Measurements from ENCODE around the gene RBFOX2. TPM values are rescaled to one million over a fixed set of nuclear protein-coding genes. Genes with fewer than 3 reads are reported as not detected.

The RBFOX2 gene
- total and polyA plus RNA-seq, 2 donors (not counting 1 experiment from before 2014, with no cell fraction given): not detected

DNA sequence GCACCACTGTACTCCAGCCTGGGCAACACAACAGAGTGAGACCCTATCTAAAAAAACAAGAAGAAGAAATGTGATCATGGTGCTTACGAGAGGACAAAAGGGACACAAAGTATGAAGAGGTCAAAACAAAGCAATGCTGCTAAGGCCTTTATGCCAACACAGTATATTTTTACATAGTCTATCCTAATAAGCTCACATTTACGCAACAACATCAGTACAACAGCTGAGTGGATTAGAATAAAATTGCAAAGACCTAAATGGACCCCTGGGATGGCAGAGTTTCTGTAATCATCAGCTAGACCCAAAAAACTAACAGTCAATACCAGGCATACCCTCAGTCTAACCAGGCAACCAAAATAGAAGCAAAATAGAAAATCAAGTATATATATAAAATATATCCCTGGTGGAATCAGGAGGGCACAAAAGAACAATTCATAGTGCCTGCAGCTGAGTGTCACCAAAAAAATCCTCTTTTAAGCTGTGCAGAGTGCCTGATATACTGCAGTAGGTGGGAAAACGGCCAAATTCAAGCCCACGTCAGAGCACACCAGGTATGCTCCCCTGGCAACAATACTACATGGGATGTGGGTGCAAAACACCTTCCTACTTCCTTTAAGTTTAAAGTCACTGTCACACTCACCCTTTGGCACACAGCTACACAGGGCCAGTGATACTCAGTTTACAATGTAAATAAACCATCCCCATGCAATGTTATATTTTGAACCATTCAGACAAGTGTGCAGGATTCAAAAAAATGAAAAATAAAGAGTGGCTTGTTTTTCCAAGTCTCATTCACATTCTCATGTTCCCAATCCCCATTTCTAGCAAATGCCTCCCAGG, 57.8 kb downstream of the RBFOX2 start:
- no peaks in the 10 kb centered on the region for H4K20me1 ChIP-seq (ENCODE audit: control insufficient read depth, insufficient read depth, low read length, poor library complexity, severe bottlenecking)
- CTCF ChIA-PET: no interaction called here
- DNase-seq (no peak), ATAC-seq (ENCODE audit: low read depth) (no peak)
- no peak overlapping the region for H3K4me3 ChIP-seq (ENCODE audit: control extremely low read depth in 1 of 5, extremely low read depth in 1 of 5, insufficient read depth in 1 of 5, low read depth in 2 of 5, low read length in 4 of 5)
- H3K27me3 Mint-ChIP-seq: peaks cover 28% of the 10 kb centered on the region
- H3K4me1 Mint-ChIP-seq: peaks cover 2% of the 10 kb centered on the region
- no peak overlapping the region for H2AFZ ChIP-seq (ENCODE audit: insufficient read depth, low read depth, low read length, poor library complexity, severe bottlenecking)
- no peak overlapping the region for H3K27ac Mint-ChIP-seq
- H3K9me3 Mint-ChIP-seq (ENCODE audit: insufficient read depth): no peaks in the 10 kb centered on the region
- peaks cover 0 to 3% (median 2%) of the 10 kb centered on the region in 4 experiments for H3K27me3 ChIP-seq (replicated peaks in 1 of 4; ENCODE audit: control extremely low read depth in 1 of 4, control insufficient read depth in 3 of 4, insufficient read depth in 4 of 4, low read length in 3 of 4)
- WGBS (ENCODE audit: insufficient coverage): 100% methylated on average over 1 of the region's 4 CpGs
- no peaks in the 10 kb centered on the region for H3K4me1 ChIP-seq (ENCODE audit: control insufficient read depth in 2 of 2, insufficient read depth in 2 of 2, low read length in 2 of 2)
- H3K4me3 Mint-ChIP-seq: no peak overlapping the region
- H3K79me2 ChIP-seq (ENCODE audit: control insufficient read depth, insufficient read depth, low read length): no peaks in the 10 kb centered on the region
- TF ChIP-seq CTCF (IDR thresholded peaks at IDR 0.05): no peak
- no peak for TF ChIP-seq EZH2 (IDR thresholded peaks at IDR 0.05; ENCODE audit: borderline replicate concordance, insufficient read depth, low read depth, low read length, poor library complexity, severe bottlenecking)
- no peak overlapping the region for H3K27ac ChIP-seq (ENCODE audit: low read length in 2 of 2)
- H3K9me3 ChIP-seq (ENCODE audit: control extremely low read depth in 1 of 3, control insufficient read depth in 2 of 3, insufficient read depth in 1 of 3, low read length in 2 of 3): no peaks in the 10 kb centered on the region
- H3K36me3 ChIP-seq (replicated peaks in 1 of 2; ENCODE audit: control extremely low read depth in 1 of 2, control insufficient read depth in 1 of 2, extremely low read depth in 1 of 2, insufficient read depth in 2 of 2, low read length in 1 of 2): no peaks in the 10 kb centered on the region
- no peak overlapping the region for H3K9ac ChIP-seq (ENCODE audit: low read length)
- no peak overlapping the region for H3K4me2 ChIP-seq (replicated peaks; ENCODE audit: low read depth, low read length, poor library complexity, severe bottlenecking)
- intact Hi-C loops (cut with micrococcal nuclease): no loop called here
- POLR2A ChIA-PET: interaction anchor here (0.6 kb wide), 1 partner anchor 40 kb away, joined by 4 read pairs; no protein-coding TSS in a partner anchor

- no peaks in the 10 kb centered on the region for H3K4me1 ChIP-seq (ENCODE audit: control insufficient read depth in 2 of 2, insufficient read depth in 2 of 2, low read length in 2 of 2)
- CTCF ChIA-PET: interaction anchor here (0.7 kb wide), 1 partner anchor 391 kb away, joined by 4 read pairs; no protein-coding TSS in a partner anchor
- DNase-seq (no peak), ATAC-seq (ENCODE audit: low read depth) (no peak)
- H3K4me3 ChIP-seq (ENCODE audit: control extremely low read depth in 1 of 5, extremely low read depth in 1 of 5, insufficient read depth in 1 of 5, low read depth in 2 of 5, low read length in 4 of 5): no peak overlapping the region
- peaks cover 27% of the 10 kb centered on the region for H3K27me3 Mint-ChIP-seq
- no peaks in the 10 kb centered on the region for H3K9me3 Mint-ChIP-seq (ENCODE audit: insufficient read depth)
- H3K4me1 Mint-ChIP-seq: peaks cover 2% of the 10 kb centered on the region
- no peak overlapping the region for H3K4me3 Mint-ChIP-seq
- POLR2A ChIA-PET: no interaction called here
- no peak overlapping the region for H3K9ac ChIP-seq (ENCODE audit: low read length)
- 100% methylated on average over 2 of the region's 3 CpGs for WGBS (ENCODE audit: insufficient coverage)
- intact Hi-C loops (cut with micrococcal nuclease): no loop called here
- no peaks in the 10 kb centered on the region for H3K79me2 ChIP-seq (ENCODE audit: control insufficient read depth, insufficient read depth, low read length)
- no peak overlapping the region for H3K4me2 ChIP-seq (replicated peaks; ENCODE audit: low read depth, low read length, poor library complexity, severe bottlenecking)
- no peak overlapping the region for H2AFZ ChIP-seq (ENCODE audit: insufficient read depth, low read depth, low read length, poor library complexity, severe bottlenecking)
- peaks cover 0 to 3% (median 2%) of the 10 kb centered on the region in 4 experiments for H3K27me3 ChIP-seq (replicated peaks in 1 of 4; ENCODE audit: control extremely low read depth in 1 of 4, control insufficient read depth in 3 of 4, insufficient read depth in 4 of 4, low read length in 3 of 4)
- H4K20me1 ChIP-seq (ENCODE audit: control insufficient read depth, insufficient read depth, low read length, poor library complexity, severe bottlenecking): no peaks in the 10 kb centered on the region
- no peak overlapping the region for H3K27ac Mint-ChIP-seq
- TF ChIP-seq EZH2 (IDR thresholded peaks at IDR 0.05; ENCODE audit: borderline replicate concordance, insufficient read depth, low read depth, low read length, poor library complexity, severe bottlenecking) (no peak), CTCF (IDR thresholded peaks at IDR 0.05) (no peak)
- H3K36me3 ChIP-seq (replicated peaks in 1 of 2; ENCODE audit: control extremely low read depth in 1 of 2, control insufficient read depth in 1 of 2, extremely low read depth in 1 of 2, insufficient read depth in 2 of 2, low read length in 1 of 2): no peaks in the 10 kb centered on the region
- H3K9me3 ChIP-seq (ENCODE audit: control extremely low read depth in 1 of 3, control insufficient read depth in 2 of 3, insufficient read depth in 1 of 3, low read length in 2 of 3): no peaks in the 10 kb centered on the region
- H3K27ac ChIP-seq (ENCODE audit: low read length in 2 of 2): no peak overlapping the region
These were observed 61.6 kb downstream of the RBFOX2 start for GRCh38 chr22:35967046-35967397.

All from B cell (primary cell).